Measurements from ENCODE around the gene ATP6V1B1.

- TF ChIP-seq CTCF (conservative IDR thresholded peaks at IDR 0.05 in 1 of 2, IDR thresholded peaks at IDR 0.05 in 1 of 2; ENCODE audit: extremely low read depth in 1 of 2, insufficient read depth in 1 of 2, low read depth in 1 of 2, low read length in 2 of 2) (no peak), EZH2 (IDR thresholded peaks at IDR 0.05; ENCODE audit: borderline replicate concordance, low read length) (no peak)
Observed at GRCh38 chr2:70964133-70964532, 28.4 kb downstream of the ATP6V1B1 start.
